ENCODE data around the gene AFTPH. TPM values are rescaled to one million over a fixed set of nuclear protein-coding genes. Genes with fewer than 3 reads are reported as not detected.

The AFTPH gene
- total RNA-seq, 1 experiment from 2014 or later = 17.9 TPM

DNA sequence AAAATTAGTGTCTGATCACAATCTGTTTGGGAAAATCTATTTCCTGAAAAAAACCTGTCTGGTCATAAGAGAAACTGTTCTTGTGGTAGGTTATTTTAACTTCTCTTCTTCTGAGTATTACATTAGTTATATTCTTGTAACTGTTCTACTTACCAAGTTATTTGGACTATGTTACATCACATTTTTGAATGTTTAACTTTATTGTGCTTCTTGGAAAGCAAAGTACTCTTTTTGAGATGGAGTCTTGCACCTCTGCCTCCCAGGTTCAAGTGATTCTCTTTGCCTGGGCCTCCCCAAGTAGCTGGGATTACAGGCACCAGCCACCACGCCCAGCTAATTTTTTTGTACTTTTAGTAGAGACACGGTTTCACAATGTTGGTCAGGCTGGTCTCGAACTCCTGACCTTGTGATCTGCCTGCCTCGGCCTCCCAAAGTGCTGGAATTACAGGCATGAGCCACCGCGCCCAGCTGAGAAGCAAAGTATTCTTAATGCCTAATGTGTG, 39.4 kb downstream of the AFTPH start:
- CTCF ChIA-PET = no interaction called here
- no peaks in the 10 kb centered on the region for H3K27me3 ChIP-seq (ENCODE audit: control insufficient read depth, insufficient read depth, low read length)
- intact Hi-C loops (cut with micrococcal nuclease; ENCODE audit: unreplicated experiment) = loop anchor here (2.0 to 5.0 kb wide), 2 partner anchors 41 to 233 kb away; partner anchors contain the start of gene AFTPH
- no peak overlapping the region for H3K4me3 ChIP-seq (ENCODE audit: low read depth in 2 of 2, low read length in 2 of 2)
- no peak for ATAC-seq
- no peak for DNase-seq (ENCODE audit: low read depth, low spot score)
- H3K27ac ChIP-seq (ENCODE audit: low read length) = no peak overlapping the region
- in situ Hi-C loops (cut with HindIII; ENCODE audit: low pct_unique_long_range_greater_than_20kb, low sequenced_read_pairs) = no loop called here
- H3K4me1 ChIP-seq (ENCODE audit: control insufficient read depth, insufficient read depth, low read length) = no peaks in the 10 kb centered on the region
- POLR2A ChIA-PET = no interaction called here
- H3K9me3 ChIP-seq (ENCODE audit: control insufficient read depth, insufficient read depth, low read depth, low read length) = no peaks in the 10 kb centered on the region
- no peak for TF ChIP-seq TCF7L2 (IDR thresholded peaks at IDR 0.05; ENCODE audit: low read depth, low read length)
- no peak for TF ChIP-seq REST (IDR thresholded peaks at IDR 0.05; ENCODE audit: insufficient read depth in 1 of 2, low read depth in 2 of 2, low read length in 1 of 2)
- no peak for TF ChIP-seq CTCF (IDR thresholded peaks at IDR 0.05)
- TF ChIP-seq SIN3A (IDR thresholded peaks at IDR 0.05; ENCODE audit: borderline replicate concordance, insufficient read depth, low read depth, low read length) = no peak
- TF ChIP-seq POLR2AphosphoS5 (IDR thresholded peaks at IDR 0.05; ENCODE audit: low read depth, low read length) = no peak
- BruUV-seq (replicated peaks) = no TSS peak
- H3K36me3 ChIP-seq (ENCODE audit: control insufficient read depth, insufficient read depth, low read length) = no peaks in the 10 kb centered on the region

DNA sequence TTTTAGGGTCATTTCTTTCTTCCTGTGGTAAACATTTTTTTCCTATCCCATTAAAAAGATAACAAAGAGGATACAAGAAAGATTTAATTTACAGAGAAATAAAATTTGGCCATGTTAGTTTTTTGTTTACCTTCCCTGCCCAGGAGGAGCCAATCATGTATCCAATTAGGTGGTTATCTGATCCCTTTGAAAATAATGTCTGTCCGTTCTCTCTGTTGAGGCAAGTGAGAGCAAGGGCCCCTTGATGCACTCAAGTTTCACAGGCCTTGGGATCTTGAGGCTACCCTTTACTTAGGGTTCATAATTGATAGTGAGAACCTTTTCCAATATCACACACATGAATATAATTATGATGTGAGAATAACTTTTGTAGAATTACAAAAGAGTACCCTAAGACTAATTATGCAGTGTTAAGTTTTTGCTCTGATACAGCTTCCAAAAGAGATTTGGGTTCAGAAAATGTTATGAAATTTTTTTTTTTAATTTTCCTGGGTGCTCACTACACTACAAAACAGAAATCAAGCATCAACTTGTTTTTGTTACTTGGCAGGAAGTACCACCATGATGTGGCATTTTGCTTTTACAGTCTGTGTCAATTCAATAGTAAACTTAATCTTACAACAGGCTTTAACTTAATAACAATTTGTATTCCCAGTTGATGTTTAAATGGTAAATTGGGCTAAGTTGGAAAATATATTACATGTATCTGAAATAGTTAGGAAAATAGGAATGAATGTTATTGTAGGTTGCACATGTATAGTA, 42.0 kb downstream of the AFTPH start:
- H3K27me3 ChIP-seq (ENCODE audit: control insufficient read depth, insufficient read depth, low read length) = no peaks in the 10 kb centered on the region
- no peaks in the 10 kb centered on the region for H3K9me3 ChIP-seq (ENCODE audit: control insufficient read depth, insufficient read depth, low read depth, low read length)
- ChIA-PET POLR2A (no interaction called here), CTCF (no interaction called here)
- ATAC-seq (no peak), DNase-seq (ENCODE audit: low read depth, low spot score) (no peak)
- H3K4me3 ChIP-seq (ENCODE audit: low read depth in 2 of 2, low read length in 2 of 2) = no peak overlapping the region
- H3K4me1 ChIP-seq (ENCODE audit: control insufficient read depth, insufficient read depth, low read length) = no peaks in the 10 kb centered on the region
- TF ChIP-seq SIN3A (IDR thresholded peaks at IDR 0.05; ENCODE audit: borderline replicate concordance, insufficient read depth, low read depth, low read length) = no peak
- TF ChIP-seq CTCF (IDR thresholded peaks at IDR 0.05) = no peak
- TF ChIP-seq TCF7L2 (IDR thresholded peaks at IDR 0.05; ENCODE audit: low read depth, low read length) = no peak
- no peak for TF ChIP-seq REST (IDR thresholded peaks at IDR 0.05; ENCODE audit: insufficient read depth in 1 of 2, low read depth in 2 of 2, low read length in 1 of 2)
- TF ChIP-seq POLR2AphosphoS5 (IDR thresholded peaks at IDR 0.05; ENCODE audit: low read depth, low read length) = no peak
- BruUV-seq (replicated peaks) = no TSS peak
- H3K36me3 ChIP-seq (ENCODE audit: control insufficient read depth, insufficient read depth, low read length) = peaks cover 7% of the 10 kb centered on the region; the same call in 1 of the 2 replicates
- H3K27ac ChIP-seq (ENCODE audit: low read length) = no peak overlapping the region
- intact Hi-C loops (cut with micrococcal nuclease; ENCODE audit: unreplicated experiment) = no loop called here
- in situ Hi-C loops (cut with HindIII; ENCODE audit: low pct_unique_long_range_greater_than_20kb, low sequenced_read_pairs) = no loop called here
